Kidney (tissue), 14 donors: Measurements from ENCODE around the gene RIT1. TPM values are rescaled to one million over a fixed set of nuclear protein-coding genes. Genes with fewer than 3 reads are reported as not detected.

Experiments used
- DNase-seq, 5 donors: peaks; one replicate each; pipeline ENCODE4 v3.0.0-alpha.2; 2013 to 2020
- FAIRE-seq: peaks from 2 replicates; lab custom pipeline; 2012; peaks lifted over from hg19 to GRCh38; lab: Jason Lieb, UNC
- H3K27ac ChIP-seq, 2 donors: one replicate each; pipeline ENCODE4 v1.7.0; 2013; ENCODE audit warnings: low read depth in 2 of 2, low read length in 2 of 2, inconsistent platforms in 1 of 2
- H3K27me3 ChIP-seq: one replicate; pipeline ENCODE4 v1.7.1; 2013; ENCODE audit warnings: low read length, inconsistent platforms; ENCODE audit not compliant: control insufficient read depth, insufficient read depth
- H3K36me3 ChIP-seq, 3 donors: one replicate each; pipeline versions ENCODE4 v1.7.0 to v1.7.1; 2013; ENCODE audit warnings: low read length in 3 of 3, control low read depth in 1 of 3, inconsistent platforms in 1 of 3; ENCODE audit not compliant: insufficient read depth in 3 of 3, control insufficient read depth in 2 of 3
- H3K4me1 ChIP-seq, 3 donors: one replicate each; pipeline versions ENCODE4 v1.7.0 to v1.7.1; 2013; ENCODE audit warnings: low read length in 3 of 3, inconsistent platforms in 1 of 3, low read depth in 1 of 3; ENCODE audit not compliant: control insufficient read depth in 2 of 3, insufficient read depth in 2 of 3
- H3K4me3 ChIP-seq, 3 donors: one replicate each; pipeline versions ENCODE4 v1.7.0 to v1.8.1; 2013; ENCODE audit warnings: low read length in 3 of 3, control low read depth in 1 of 3, inconsistent platforms in 1 of 3
- H3K9ac ChIP-seq, 3 donors: one replicate each; pipeline versions ENCODE4 v1.7.0 to v1.7.1; 2013; ENCODE audit warnings: low read length in 3 of 3, control low read depth in 1 of 3, inconsistent platforms in 1 of 3
- H3K9me3 ChIP-seq, 3 donors: one replicate each; pipeline versions ENCODE4 v1.7.0 to v1.7.1; 2013; ENCODE audit warnings: low read length in 3 of 3, control low read depth in 1 of 3, inconsistent platforms in 1 of 3; ENCODE audit not compliant: control insufficient read depth in 2 of 3, insufficient read depth in 1 of 3
- CTCF ChIP-seq: IDR thresholded peaks from 3 replicates; pipeline ENCODE4 v1.5.1; 2012; ENCODE audit warnings: mild to moderate bottlenecking, moderate library complexity, borderline replicate concordance; ENCODE audit not compliant: insufficient read depth; ENCODE audit errors: extremely low read depth
- intact Hi-C: fragments of 100-400 bp; cut with DNase I; formaldehyde crosslinking; loops from one replicate; pipeline ENCODE4 v1.11.1; 2022
- polyA plus RNA-seq: library from polyadenylated mRNA; stranded (reverse); fragments of 350-450 nt; fragmentation: Illumina TruSeq; extraction: RNeasy Lipid Tissue Mini Kit (QIAGEN cat#74804); gene quantifications from one replicate; pipeline ENCODE4 v1.2.3, GENCODE V29; 2014; ENCODE audit warnings: low read depth, low replicate concordance; ENCODE audit not compliant: insufficient read depth
- total RNA-seq: library from RNA; stranded (reverse); fragmentation: NEBNext Ultra II Directional; extraction: Animal tissue kit (Norgen Biotek cat#: 25700); gene quantifications from one replicate; pipeline ENCODE4 v1.2.1, GENCODE V29; 2021
- donor health status: control.
- donor health status: control.
- donor health status: control.
- donor health status: control.
- donor health status: control.
- donor health status: DM: yes; HTN: yes; CAD: no.
- donor health status: Normal renal cell carcinoma (clear cell type).

RIT1 gene
- total and polyA plus RNA-seq, 2 donors from 2014 or later: 33.2 to 40.8 TPM

- H3K9me3 ChIP-seq: no peaks in the 10 kb centered on the region
- intact Hi-C loops: no loop called here
- TF ChIP-seq CTCF: no peak
- no peak overlapping the region for H3K4me3 ChIP-seq
- FAIRE-seq (no peak), DNase-seq (no peak)
- no peaks in the 10 kb centered on the region for H3K36me3 ChIP-seq
- H3K4me1 ChIP-seq: peaks cover 0 to 17% (median 2%) of the 10 kb centered on the region in 3 donors
- H3K27ac ChIP-seq: no peak overlapping the region
- H3K27me3 ChIP-seq: no peaks in the 10 kb centered on the region
- H3K9ac ChIP-seq: no peak overlapping the region
Measured at GRCh38 chr1:155884031-155884960, 26.9 kb downstream of the RIT1 start.

- intact Hi-C loops: no loop called here
- Histone ChIP-seq H3K27me3 (no peaks in the 10 kb centered on the region), H3K4me1 (peaks cover 0 to 17% (median 0%) of the 10 kb centered on the region in 3 donors), H3K36me3 (no peaks in the 10 kb centered on the region), H3K27ac (no peak overlapping the region), H3K9ac (no peak overlapping the region), H3K9me3 (no peaks in the 10 kb centered on the region), H3K4me3 (no peak overlapping the region)
- FAIRE-seq (no peak), DNase-seq (no peak)
- no peak for TF ChIP-seq CTCF
Measured at GRCh38 chr1:155882766-155883165, 28.4 kb downstream of the RIT1 start.

- H3K9me3 ChIP-seq: no peaks in the 10 kb centered on the region
- intact Hi-C loops: no loop called here
- TF ChIP-seq CTCF: no peak
- H3K27ac ChIP-seq: no peak overlapping the region
- no peak for DNase-seq
- peaks cover 0 to 17% (median 0%) of the 10 kb centered on the region in 3 donors for H3K4me1 ChIP-seq
- H3K9ac ChIP-seq: no peak overlapping the region
- FAIRE-seq: no peak
- no peaks in the 10 kb centered on the region for H3K36me3 ChIP-seq
- H3K4me3 ChIP-seq: no peak overlapping the region
- no peaks in the 10 kb centered on the region for H3K27me3 ChIP-seq
Measured at GRCh38 chr1:155882235-155882634, 28.9 kb downstream of the RIT1 start.
